ENCODE measurements around the gene DAB2. TPM values are rescaled to one million over a fixed set of nuclear protein-coding genes. Genes with fewer than 3 reads are reported as not detected.
A peak's percentile ranks its signal among the peaks of the same experiment; 100 is the strongest.

The DAB2 gene
- total RNA-seq, 2 donors from 2014 or later, result 12.3 to 23.8 TPM

- Histone ChIP-seq H3K9ac (ENCODE audit: extremely low read depth, low read length, poor library complexity, severe bottlenecking) (no peak overlapping the region), H3K9me3 (ENCODE audit: control insufficient read depth, low read length) (no peaks in the 10 kb centered on the region), H3K4me3 (ENCODE audit: low read length) (peak overlapping the region; percentile 89), H3K27ac (ENCODE audit: low read depth, low read length) (no peak overlapping the region), H3K27me3 (ENCODE audit: control insufficient read depth, insufficient read depth, low read length, poor library complexity, severe bottlenecking) (no peaks in the 10 kb centered on the region), H3K4me1 (ENCODE audit: control insufficient read depth, insufficient read depth, low read length) (peaks cover 12% of the 10 kb centered on the region), H3K36me3 (ENCODE audit: control insufficient read depth, insufficient read depth, low read length) (no peaks in the 10 kb centered on the region)
- Mint-ChIP-seq H3K27ac (no peak overlapping the region), H3K4me3 (peak overlapping the region; percentile 81), H3K36me3 (ENCODE audit: low read depth) (no peaks in the 10 kb centered on the region), H3K27me3 (ENCODE audit: insufficient read depth) (peaks cover 3% of the 10 kb centered on the region), H3K9me3 (no peaks in the 10 kb centered on the region), H3K4me1 (peaks cover 25% of the 10 kb centered on the region)
- WGBS, 2 experiments (ENCODE audit: insufficient coverage in 1 of 2, insufficient read length in 1 of 2), result 56 to 88% methylated on average over 2 of the region's 2 CpGs
- TF ChIP-seq CTCF (conservative IDR thresholded peaks at IDR 0.05), result no peak
- DNase-seq, result peak; percentile 70
Measured at GRCh38 chr5:39423331-39423751, 1.4 kb downstream of the DAB2 start.

DNA sequence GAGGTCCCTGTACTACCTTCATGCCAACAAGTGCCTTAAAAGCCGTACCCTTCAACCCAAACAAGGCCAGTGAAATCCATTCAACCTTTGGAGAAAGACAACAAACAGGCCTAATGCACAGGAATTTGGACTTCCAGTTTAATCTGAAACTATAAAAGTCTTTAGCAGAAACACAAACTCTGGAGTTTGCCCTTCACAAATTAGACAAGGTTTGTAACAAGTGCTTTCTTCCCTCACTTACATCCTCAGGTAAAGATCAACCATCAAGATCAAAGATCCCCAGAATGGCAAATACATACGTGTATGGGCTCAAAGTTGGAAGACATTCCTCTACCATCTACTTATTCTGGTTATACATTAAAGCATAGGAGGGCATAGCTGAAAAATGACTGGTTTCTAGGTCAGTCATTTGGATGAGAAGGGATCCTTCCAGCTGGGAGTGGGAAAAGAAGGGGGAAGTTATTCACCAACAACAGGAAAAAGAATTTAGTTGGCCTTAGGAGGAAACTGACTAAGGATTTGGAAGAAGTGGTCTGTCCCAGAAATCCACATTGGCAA is 2.0 kb downstream of the DAB2 start:
- H3K4me1 ChIP-seq (ENCODE audit: control insufficient read depth, insufficient read depth, low read length), result peaks cover 12% of the 10 kb centered on the region
- H3K27ac ChIP-seq (ENCODE audit: low read depth, low read length), result no peak overlapping the region
- TF ChIP-seq CTCF (conservative IDR thresholded peaks at IDR 0.05), result no peak
- no peak for DNase-seq
- peaks cover 25% of the 10 kb centered on the region for H3K4me1 Mint-ChIP-seq
- 83 to 92% methylated on average over 1 to 2 of the region's 2 CpGs for WGBS, 2 experiments (ENCODE audit: insufficient coverage in 1 of 2, insufficient read length in 1 of 2)
- H3K4me3 ChIP-seq (ENCODE audit: low read length), result peak overlapping the region; percentile 89
- H3K27me3 Mint-ChIP-seq (ENCODE audit: insufficient read depth), result peaks cover 3% of the 10 kb centered on the region
- no peaks in the 10 kb centered on the region for H3K36me3 ChIP-seq (ENCODE audit: control insufficient read depth, insufficient read depth, low read length)
- no peaks in the 10 kb centered on the region for H3K27me3 ChIP-seq (ENCODE audit: control insufficient read depth, insufficient read depth, low read length, poor library complexity, severe bottlenecking)
- H3K4me3 Mint-ChIP-seq, result peak overlapping the region; percentile 81
- H3K9me3 ChIP-seq (ENCODE audit: control insufficient read depth, low read length), result no peaks in the 10 kb centered on the region
- no peak overlapping the region for H3K9ac ChIP-seq (ENCODE audit: extremely low read depth, low read length, poor library complexity, severe bottlenecking)
- no peaks in the 10 kb centered on the region for H3K9me3 Mint-ChIP-seq
- no peaks in the 10 kb centered on the region for H3K36me3 Mint-ChIP-seq (ENCODE audit: low read depth)
- no peak overlapping the region for H3K27ac Mint-ChIP-seq

DNA sequence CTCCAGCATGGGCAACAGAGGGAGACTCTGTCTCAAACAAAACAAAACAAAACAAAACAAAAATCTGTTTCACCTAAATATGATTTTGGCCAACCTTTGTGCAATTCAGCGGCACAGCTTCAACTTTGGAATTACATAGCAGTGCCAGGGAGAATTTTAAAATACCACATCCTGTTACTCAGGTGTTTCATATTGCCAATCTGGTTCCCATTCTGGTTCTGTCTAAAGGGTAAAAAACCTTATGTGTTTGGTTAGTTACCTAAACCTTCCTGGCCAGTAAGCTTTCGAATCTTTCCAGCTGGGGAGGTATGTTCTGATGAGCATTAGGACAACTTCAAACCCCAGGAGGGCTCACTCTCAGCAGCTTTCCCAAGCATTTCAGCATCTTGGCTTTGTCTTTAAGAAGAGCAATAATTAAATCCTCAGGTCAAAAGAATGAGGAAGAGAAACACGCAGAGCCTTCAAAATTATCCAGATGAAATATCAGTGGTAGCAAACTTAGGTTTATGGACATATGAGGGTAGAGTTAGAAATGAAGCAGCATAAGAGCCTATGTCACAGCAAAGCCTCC is 2.7 kb downstream of the DAB2 start:
- Histone ChIP-seq H3K27me3 (ENCODE audit: control insufficient read depth, insufficient read depth, low read length, poor library complexity, severe bottlenecking) (no peaks in the 10 kb centered on the region), H3K4me1 (ENCODE audit: control insufficient read depth, insufficient read depth, low read length) (peaks cover 12% of the 10 kb centered on the region), H3K36me3 (ENCODE audit: control insufficient read depth, insufficient read depth, low read length) (no peaks in the 10 kb centered on the region), H3K9me3 (ENCODE audit: control insufficient read depth, low read length) (no peaks in the 10 kb centered on the region), H3K4me3 (ENCODE audit: low read length) (peak overlapping the region; percentile 89), H3K27ac (ENCODE audit: low read depth, low read length) (no peak overlapping the region), H3K9ac (ENCODE audit: extremely low read depth, low read length, poor library complexity, severe bottlenecking) (no peak overlapping the region)
- peaks cover 25% of the 10 kb centered on the region for H3K4me1 Mint-ChIP-seq
- no peak for DNase-seq
- H3K27me3 Mint-ChIP-seq (ENCODE audit: insufficient read depth), result peaks cover 3% of the 10 kb centered on the region
- no peaks in the 10 kb centered on the region for H3K36me3 Mint-ChIP-seq (ENCODE audit: low read depth)
- H3K27ac Mint-ChIP-seq, result no peak overlapping the region
- peak overlapping the region; percentile 81 for H3K4me3 Mint-ChIP-seq
- no peaks in the 10 kb centered on the region for H3K9me3 Mint-ChIP-seq
- WGBS, 2 experiments (ENCODE audit: insufficient coverage in 1 of 2, insufficient read length in 1 of 2), result 89 to 100% methylated on average over 2 to 3 of the region's 3 CpGs
- TF ChIP-seq CTCF (conservative IDR thresholded peaks at IDR 0.05), result no peak
